Fibroblast of pulmonary artery (primary cell): ENCODE measurements around the gene ZFP62.
A peak's percentile ranks its signal among the peaks of the same experiment; 100 is the strongest.
"Not testable (repeated sequence)": the region's sequence is repeated elsewhere in the genome, so short reads cannot be mapped to it uniquely, and the experiment has no call there.

Experiments used
- DNase-seq: peaks from one replicate; pipeline ENCODE4 v3.0.0-alpha.2; 2010; ENCODE audit warnings: low read depth
- H3K4me3 ChIP-seq: replicated peaks from 2 replicates; pipeline ENCODE4 v1.5.1; 2011; ENCODE audit warnings: low read depth, mild to moderate bottlenecking, control low read depth, low read length, moderate library complexity
- CTCF ChIP-seq: IDR thresholded peaks from 2 replicates; pipeline ENCODE4 v1.5.1; 2011; ENCODE audit warnings: mild to moderate bottlenecking, control low read depth, low read length, inconsistent platforms; ENCODE audit errors: missing control alignments

ZFP62 gene

GRCh38 chr5:180830253-180831138 lies 30.6 kb downstream of the ZFP62 start:
- H3K4me3 ChIP-seq: peak overlapping the region; percentile 84

GRCh38 chr5:180829726-180830125 lies 31.4 kb downstream of the ZFP62 start:
- no peak for DNase-seq
- H3K4me3 ChIP-seq: no peak overlapping the region
- TF ChIP-seq CTCF: no peak

More at GRCh38 chr5:180830253-180831138, 30.6 kb downstream of the ZFP62 start:
- DNase-seq: peak; percentile 38
- no peak for TF ChIP-seq CTCF

- not testable (repeated sequence) for DNase-seq, H3K4me3 ChIP-seq
Observed at GRCh38 chr5:180828756-180829531, 32.1 kb downstream of the ZFP62 start.

- not testable (repeated sequence) for DNase-seq, H3K4me3 ChIP-seq
Observed at GRCh38 chr5:180827374-180827773, 33.7 kb downstream of the ZFP62 start.

- H3K4me3 ChIP-seq: no peak overlapping the region
- DNase-seq: peak; percentile 78
- TF ChIP-seq CTCF: no peak
Observed at GRCh38 chr5:180825768-180826525, 35.1 kb downstream of the ZFP62 start.

- TF ChIP-seq CTCF: no peak
- no peak for DNase-seq
- no peak overlapping the region for H3K4me3 ChIP-seq
Observed at GRCh38 chr5:180824630-180825476, 36.2 kb downstream of the ZFP62 start.

- no peak for TF ChIP-seq CTCF
- DNase-seq: no peak
- H3K4me3 ChIP-seq: no peak overlapping the region
Observed at GRCh38 chr5:180823940-180824629, 37.0 kb downstream of the ZFP62 start.
